ENCODE data around the gene PRR20G. TPM values are rescaled to one million over a fixed set of nuclear protein-coding genes. Genes with fewer than 3 reads are reported as not detected.
"Not testable (repeated sequence)": the region's sequence is repeated elsewhere in the genome, so short reads cannot be mapped to it uniquely, and the experiment has no call there.

Gene PRR20G
- total RNA-seq, 2 donors from 2014 or later: not detected

DNA sequence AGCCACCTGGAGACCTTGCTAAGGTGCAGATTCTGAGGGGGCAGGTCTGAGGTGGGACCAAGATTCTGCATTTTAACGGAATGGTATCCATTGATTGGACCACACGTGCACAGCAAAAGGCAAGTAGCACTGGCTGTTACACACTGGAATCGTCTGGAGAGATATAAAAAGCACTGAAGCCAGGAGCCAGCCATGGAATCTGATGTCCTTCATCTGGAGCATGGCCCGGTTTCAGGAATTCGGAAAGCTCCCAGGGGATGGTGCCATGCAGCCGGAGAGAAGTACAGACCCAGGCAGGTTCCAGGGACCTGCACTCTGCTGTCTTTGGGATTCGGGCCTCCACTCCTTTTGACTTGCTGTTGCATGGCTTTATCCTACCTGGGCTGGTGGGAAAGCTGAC lies 28.8 kb upstream of the PRR20G start:
- no peak for DNase-seq
- ATAC-seq (replicated peaks in 1 of 2): no peak
- H3K36me3 Mint-ChIP-seq (ENCODE audit: insufficient read depth in 2 of 2): no peaks in the 10 kb centered on the region
- peaks cover 0 to 5% of the 10 kb centered on the region in 2 donors for H3K9me3 Mint-ChIP-seq
- H3K27me3 Mint-ChIP-seq (ENCODE audit: low read depth): peaks cover 4% of the 10 kb centered on the region
- H3K4me3 Mint-ChIP-seq: no peak overlapping the region
- H3K4me1 Mint-ChIP-seq (ENCODE audit: low read depth): no peaks in the 10 kb centered on the region
- H3K27ac Mint-ChIP-seq: no peak overlapping the region

DNA sequence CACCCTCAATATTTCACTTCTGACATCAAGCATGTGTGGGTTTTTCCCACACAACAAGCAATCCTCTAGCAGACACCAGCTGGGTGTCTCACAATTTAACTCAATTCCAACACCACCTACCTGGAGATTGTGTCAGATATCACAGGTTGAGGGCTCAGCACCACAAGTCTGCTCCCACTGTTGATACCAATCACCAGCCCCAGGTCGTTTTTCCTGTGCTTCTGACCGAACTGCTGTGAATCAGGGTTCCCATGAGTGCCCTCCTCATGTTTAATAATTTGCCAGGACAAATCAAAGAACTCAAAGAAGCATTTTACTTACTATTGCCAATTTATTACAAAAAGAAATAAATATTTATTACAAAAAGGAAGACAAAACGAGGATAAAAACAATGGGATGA lies 25.0 kb upstream of the PRR20G start:
- H3K4me3 Mint-ChIP-seq: no peak overlapping the region
- no peaks in the 10 kb centered on the region for H3K4me1 Mint-ChIP-seq (ENCODE audit: low read depth)
- no peaks in the 10 kb centered on the region for H3K9me3 Mint-ChIP-seq
- peaks cover 9% of the 10 kb centered on the region for H3K27me3 Mint-ChIP-seq (ENCODE audit: low read depth)
- ATAC-seq (replicated peaks in 1 of 2): no peak
- no peak for DNase-seq
- no peaks in the 10 kb centered on the region for H3K36me3 Mint-ChIP-seq (ENCODE audit: insufficient read depth in 2 of 2)
- no peak overlapping the region for H3K27ac Mint-ChIP-seq

DNA sequence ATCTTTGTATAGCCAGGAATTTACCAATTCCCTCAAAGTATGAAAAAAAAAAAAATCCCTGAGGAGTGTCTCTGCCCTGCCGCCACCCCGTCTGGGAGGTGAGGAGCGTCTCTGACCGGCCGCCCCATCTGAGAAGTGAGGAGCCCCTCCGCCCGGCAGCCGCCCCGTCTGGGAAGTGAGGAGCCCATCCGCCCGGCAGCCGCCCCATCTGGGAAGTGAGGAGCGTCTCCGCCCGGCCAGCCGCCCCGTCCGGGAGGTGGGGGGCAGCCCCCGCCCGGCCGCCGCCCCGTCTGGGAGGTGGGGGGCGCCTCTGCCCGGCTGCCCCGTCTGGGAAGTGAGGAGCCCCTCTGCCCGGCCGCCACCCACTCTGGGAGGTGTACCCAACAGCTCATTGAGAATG lies 21.0 kb upstream of the PRR20G start:
- not testable (repeated sequence) for DNase-seq; H3K27ac Mint-ChIP-seq; H3K36me3 Mint-ChIP-seq (ENCODE audit: insufficient read depth in 2 of 2); H3K9me3 Mint-ChIP-seq; H3K4me3 Mint-ChIP-seq; ATAC-seq (replicated peaks in 1 of 2); H3K4me1 Mint-ChIP-seq (ENCODE audit: low read depth)
- peaks cover 15% of the 10 kb centered on the region for H3K27me3 Mint-ChIP-seq (ENCODE audit: low read depth)

DNA sequence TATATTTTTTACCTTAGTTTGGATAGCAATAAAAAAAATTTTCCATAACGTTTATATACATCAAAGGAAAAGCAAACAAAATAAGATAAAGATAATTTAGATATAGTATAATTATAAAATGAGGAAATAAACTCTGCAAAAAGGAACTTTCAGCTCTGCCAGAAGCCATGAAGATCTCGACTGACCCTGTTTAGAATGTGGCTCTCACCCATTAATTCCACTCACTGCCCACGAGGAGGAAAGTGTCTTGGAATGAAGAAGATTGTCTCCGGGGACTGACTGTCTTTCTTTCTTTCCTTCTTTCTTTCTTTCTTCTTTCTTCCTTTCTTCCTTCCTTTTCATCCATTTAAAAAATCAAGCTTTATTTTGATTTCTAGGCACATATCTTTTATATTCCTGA lies 20.1 kb upstream of the PRR20G start:
- Mint-ChIP-seq H3K27me3 (ENCODE audit: low read depth) (peaks cover 16% of the 10 kb centered on the region), H3K36me3 (ENCODE audit: insufficient read depth in 2 of 2) (no peaks in the 10 kb centered on the region), H3K9me3 (no peaks in the 10 kb centered on the region), H3K27ac (no peak overlapping the region), H3K4me1 (ENCODE audit: low read depth) (no peaks in the 10 kb centered on the region), H3K4me3 (no peak overlapping the region)
- no peak for DNase-seq
- ATAC-seq (replicated peaks in 1 of 2): no peak

DNA sequence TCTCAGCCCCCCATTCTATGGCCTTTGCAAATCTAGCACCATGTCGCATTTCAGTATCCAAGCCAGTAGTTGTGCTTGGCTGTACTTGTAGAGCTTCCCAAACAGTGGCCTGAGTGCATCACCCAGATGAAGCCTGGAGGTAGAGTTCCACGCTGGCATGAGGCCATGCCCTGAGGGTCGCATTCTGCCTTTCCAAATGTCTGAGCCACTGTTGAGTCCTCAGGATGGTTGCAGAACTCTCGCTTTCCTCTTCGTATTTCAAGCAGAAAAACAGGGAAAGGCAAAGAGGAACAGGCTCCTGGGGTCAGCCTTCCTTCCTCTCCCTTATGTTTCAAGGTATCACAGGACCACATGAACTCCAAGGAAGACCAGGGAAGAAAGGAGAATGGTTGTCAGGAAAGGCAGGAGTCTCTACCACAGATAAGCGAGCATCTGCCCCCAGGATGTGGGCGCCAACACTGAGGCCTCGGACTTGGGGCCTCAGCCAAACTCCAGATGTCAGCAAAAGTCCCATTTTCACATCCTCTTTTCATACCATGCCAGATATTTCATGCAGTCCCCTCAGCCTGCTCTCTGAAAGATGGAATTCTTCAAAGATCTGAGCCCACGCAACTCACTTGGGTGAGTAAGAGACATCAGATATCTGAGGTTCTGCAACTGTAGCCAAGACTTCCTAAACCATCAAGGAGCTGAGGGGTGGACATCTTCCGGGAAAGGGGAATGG lies 19.4 kb upstream of the PRR20G start:
- no peak overlapping the region for H3K27ac Mint-ChIP-seq
- H3K36me3 Mint-ChIP-seq (ENCODE audit: insufficient read depth in 2 of 2): no peaks in the 10 kb centered on the region
- H3K4me3 Mint-ChIP-seq: no peak overlapping the region
- H3K27me3 Mint-ChIP-seq (ENCODE audit: low read depth): peaks cover 22% of the 10 kb centered on the region
- H3K9me3 Mint-ChIP-seq: no peaks in the 10 kb centered on the region
- ATAC-seq (replicated peaks in 1 of 2) (no peak), DNase-seq (no peak)
- no peaks in the 10 kb centered on the region for H3K4me1 Mint-ChIP-seq (ENCODE audit: low read depth)

DNA sequence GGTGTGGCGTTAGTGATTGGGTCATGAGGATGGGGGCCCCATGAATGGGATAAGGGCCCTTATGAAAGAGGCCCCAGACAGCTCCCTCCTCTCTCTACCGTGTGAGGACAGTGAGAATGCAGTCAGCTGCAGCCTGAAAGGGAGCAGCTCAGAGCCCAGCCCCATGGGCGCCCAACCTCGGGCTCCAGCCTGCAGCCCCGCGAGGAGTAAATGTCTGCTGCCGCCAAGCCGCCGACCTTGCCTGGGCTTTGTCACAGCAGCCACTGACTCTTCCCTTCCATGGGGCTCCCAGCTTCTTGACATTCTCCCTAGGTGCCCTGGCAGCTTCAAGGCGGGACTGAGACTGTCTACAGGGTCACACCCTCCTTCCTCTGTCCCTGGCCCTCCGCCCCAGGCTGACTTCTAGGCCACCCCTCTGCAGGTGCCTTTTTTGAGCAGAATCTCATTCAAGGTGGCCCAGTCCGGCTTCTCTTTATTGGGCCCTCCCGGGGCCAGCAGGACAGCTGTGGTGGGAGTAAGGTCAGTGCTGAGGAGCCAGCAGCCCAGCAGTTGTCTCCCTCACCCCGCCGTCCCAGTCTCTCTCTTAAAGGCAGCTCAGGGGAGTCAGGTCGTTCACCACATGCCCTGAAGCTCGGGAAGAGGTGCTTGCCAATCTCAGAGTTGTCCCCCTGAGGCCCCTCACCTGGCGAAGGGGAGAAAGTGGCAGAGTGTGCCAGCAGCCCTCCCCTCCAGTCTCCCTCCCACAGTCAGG lies 18.7 kb upstream of the PRR20G start:
- H3K36me3 Mint-ChIP-seq (ENCODE audit: insufficient read depth in 2 of 2): no peaks in the 10 kb centered on the region
- DNase-seq: no peak
- H3K4me3 Mint-ChIP-seq: no peak overlapping the region
- peaks cover 21% of the 10 kb centered on the region for H3K27me3 Mint-ChIP-seq (ENCODE audit: low read depth)
- H3K27ac Mint-ChIP-seq: no peak overlapping the region
- H3K4me1 Mint-ChIP-seq (ENCODE audit: low read depth): no peaks in the 10 kb centered on the region
- no peak for ATAC-seq (replicated peaks in 1 of 2)
- H3K9me3 Mint-ChIP-seq: no peaks in the 10 kb centered on the region

DNA sequence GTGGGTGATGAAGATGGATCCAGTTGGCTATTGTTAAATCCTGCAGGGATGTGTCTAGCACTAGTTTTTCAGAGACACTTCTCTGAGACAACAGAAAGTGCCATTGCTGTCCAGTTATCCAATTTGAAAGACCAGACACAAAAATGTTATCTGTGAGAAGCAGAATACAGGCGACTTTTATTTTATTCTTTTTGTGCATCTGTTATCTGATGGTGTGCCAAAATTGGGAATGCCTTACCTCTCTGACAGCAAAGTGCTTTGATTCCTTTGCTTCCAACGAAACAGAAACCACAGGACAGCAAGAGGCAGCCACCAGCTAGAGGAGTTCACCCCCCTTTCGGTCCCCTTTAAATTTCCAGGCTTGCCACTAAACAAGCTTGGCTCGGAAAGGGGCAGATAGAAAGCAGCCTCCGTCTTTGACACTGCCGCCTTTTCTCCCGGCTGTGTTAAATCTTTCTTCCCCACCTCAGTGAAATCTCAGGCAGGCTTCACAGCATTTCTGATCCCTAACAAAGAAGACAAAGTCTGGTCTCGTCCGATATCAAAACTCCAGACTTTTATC lies 17.7 kb upstream of the PRR20G start:
- no peak for ATAC-seq (replicated peaks in 1 of 2)
- Mint-ChIP-seq H3K9me3 (no peaks in the 10 kb centered on the region), H3K36me3 (ENCODE audit: insufficient read depth in 2 of 2) (no peaks in the 10 kb centered on the region), H3K27me3 (ENCODE audit: low read depth) (peaks cover 18% of the 10 kb centered on the region), H3K4me3 (no peak overlapping the region), H3K27ac (no peak overlapping the region), H3K4me1 (ENCODE audit: low read depth) (no peaks in the 10 kb centered on the region)
- DNase-seq: no peak

DNA sequence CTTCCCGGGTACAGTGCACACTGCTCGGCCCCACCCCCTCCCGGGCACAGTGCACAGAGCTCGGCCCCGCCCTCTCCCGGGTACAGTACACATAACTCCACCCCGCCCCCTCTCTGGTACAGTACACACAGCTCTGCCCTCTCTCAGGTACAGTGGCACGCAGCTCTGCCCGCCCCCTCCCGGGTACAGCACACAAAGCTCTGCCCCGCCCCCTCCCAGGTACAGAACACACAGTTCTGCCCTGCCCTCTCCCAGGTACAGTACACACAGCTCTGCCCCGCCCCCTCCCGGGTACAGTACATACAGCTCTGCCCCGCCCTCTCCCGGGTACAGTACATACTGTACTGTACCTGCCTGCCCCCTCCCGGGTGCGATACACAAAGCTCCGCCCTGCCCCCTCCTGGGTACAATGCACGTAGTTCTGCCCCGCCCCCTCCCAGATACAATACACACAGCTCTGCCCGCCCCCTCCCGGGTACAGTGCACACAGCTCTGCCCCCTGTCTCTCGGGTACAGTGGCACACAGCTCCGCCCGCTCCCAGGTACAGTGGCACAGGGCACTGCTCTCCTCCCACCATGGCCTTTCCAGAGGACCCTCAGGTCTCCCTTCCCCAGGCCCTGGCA lies 16.4 kb upstream of the PRR20G start:
- H3K27me3 Mint-ChIP-seq (ENCODE audit: low read depth): peaks cover 18% of the 10 kb centered on the region
- H3K9me3 Mint-ChIP-seq: no peaks in the 10 kb centered on the region
- no peak for ATAC-seq (replicated peaks in 1 of 2)

DNA sequence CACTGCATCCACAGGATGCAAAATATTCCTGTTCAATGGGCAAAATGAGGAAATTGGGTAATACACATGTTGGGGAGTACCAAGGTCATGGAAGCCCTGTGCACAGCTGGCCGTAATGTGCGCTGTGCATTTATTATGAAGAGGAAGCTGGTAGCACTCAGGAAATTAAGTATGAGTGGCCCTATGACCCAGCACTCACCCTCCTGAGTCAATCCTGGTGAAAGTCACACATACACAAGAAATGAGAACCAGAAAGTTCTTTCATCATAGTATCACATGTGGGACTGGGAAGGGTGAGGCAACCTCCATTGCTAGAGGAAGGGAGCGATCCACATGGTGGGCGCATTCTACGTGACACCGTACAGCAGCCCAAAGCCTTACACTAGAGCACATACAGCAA lies 11.4 kb upstream of the PRR20G start:
- H3K27me3 Mint-ChIP-seq (ENCODE audit: low read depth): peaks cover 12% of the 10 kb centered on the region
- no peak overlapping the region for H3K4me3 Mint-ChIP-seq
- no peak for DNase-seq
- no peak overlapping the region for H3K27ac Mint-ChIP-seq
- H3K36me3 Mint-ChIP-seq (ENCODE audit: insufficient read depth in 2 of 2): no peaks in the 10 kb centered on the region
- H3K9me3 Mint-ChIP-seq: no peaks in the 10 kb centered on the region
- no peak for ATAC-seq (replicated peaks in 1 of 2)
- no peaks in the 10 kb centered on the region for H3K4me1 Mint-ChIP-seq (ENCODE audit: low read depth)

More for the DNA sequence above, 16.4 kb upstream of the PRR20G start:
- H3K27ac Mint-ChIP-seq: no peak overlapping the region
- H3K36me3 Mint-ChIP-seq (ENCODE audit: insufficient read depth in 2 of 2): no peaks in the 10 kb centered on the region
- DNase-seq: no peak
- no peak overlapping the region for H3K4me3 Mint-ChIP-seq
- no peaks in the 10 kb centered on the region for H3K4me1 Mint-ChIP-seq (ENCODE audit: low read depth)

DNA sequence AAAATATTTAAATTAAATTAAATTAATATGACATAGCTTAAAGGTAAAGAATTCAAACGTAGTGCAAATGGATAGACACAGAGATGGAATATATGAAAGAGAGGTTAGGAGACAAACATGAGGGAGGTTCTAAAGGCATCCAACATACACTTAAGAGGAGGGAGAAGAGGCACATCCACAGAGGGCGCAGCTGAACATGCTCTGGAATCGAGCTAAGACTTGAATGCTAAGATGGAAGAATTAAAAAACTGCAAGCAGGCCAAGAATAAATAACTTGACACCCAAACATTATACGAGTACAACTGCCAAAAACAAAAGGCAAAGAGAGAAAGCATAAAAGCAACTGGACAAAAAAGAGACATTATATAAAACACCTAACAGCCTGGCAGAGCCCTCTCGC lies 9.1 kb upstream of the PRR20G start:
- no peak overlapping the region for H3K27ac Mint-ChIP-seq
- ATAC-seq (replicated peaks in 1 of 2) (no peak), DNase-seq (no peak)
- no peak overlapping the region for H3K4me3 Mint-ChIP-seq
- H3K36me3 Mint-ChIP-seq (ENCODE audit: insufficient read depth in 2 of 2): no peaks in the 10 kb centered on the region
- no peaks in the 10 kb centered on the region for H3K4me1 Mint-ChIP-seq (ENCODE audit: low read depth)
- peaks cover 2% of the 10 kb centered on the region for H3K27me3 Mint-ChIP-seq (ENCODE audit: low read depth)
- H3K9me3 Mint-ChIP-seq: peaks cover 0 to under 1% of the 10 kb centered on the region in 2 donors

DNA sequence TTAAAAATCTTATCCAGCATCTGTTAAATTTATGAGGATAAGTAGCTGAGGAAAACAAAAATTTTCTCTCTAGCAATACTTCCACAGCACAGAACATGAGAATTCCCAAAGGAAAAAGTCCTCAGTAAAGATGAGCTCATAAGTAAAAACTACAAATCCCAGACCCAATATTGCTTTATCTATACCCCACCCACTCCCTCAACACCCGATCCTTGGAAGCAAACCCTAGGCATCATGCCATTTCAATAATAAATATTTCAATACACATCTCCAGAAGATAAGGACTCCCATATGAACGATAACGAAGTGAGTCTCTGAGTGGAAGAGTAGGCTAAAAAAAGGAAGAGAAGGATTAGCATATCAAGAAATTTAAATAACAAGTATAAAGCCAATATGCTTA lies 8.3 kb upstream of the PRR20G start:
- Mint-ChIP-seq H3K9me3 (peaks cover 5 to 7% of the 10 kb centered on the region in 2 donors), H3K27ac (no peak overlapping the region), H3K4me3 (no peak overlapping the region), H3K4me1 (ENCODE audit: low read depth) (no peaks in the 10 kb centered on the region), H3K36me3 (ENCODE audit: insufficient read depth in 2 of 2) (peaks cover 2 to 4% of the 10 kb centered on the region in 2 donors), H3K27me3 (ENCODE audit: low read depth) (no peaks in the 10 kb centered on the region)
- no peak for DNase-seq
- ATAC-seq (replicated peaks in 1 of 2): no peak

DNA sequence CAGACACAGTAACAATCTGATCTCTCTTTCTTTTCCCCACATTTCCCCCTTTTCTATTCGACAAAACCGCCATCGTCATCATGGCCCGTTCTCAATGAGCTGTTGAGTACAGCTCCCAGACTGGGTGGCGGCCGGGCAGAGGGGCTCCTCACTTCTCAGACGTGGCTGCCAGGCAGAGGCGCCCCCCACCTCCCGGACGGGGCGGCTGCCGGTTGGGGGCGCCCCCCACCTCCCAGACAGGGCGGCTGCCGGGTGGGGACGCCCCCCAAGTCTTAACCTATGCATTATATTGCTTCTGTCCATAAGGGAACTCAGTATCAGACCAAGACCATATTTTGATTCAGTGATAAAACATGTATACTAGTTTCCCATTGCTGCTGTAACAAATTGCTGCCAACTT lies 5.8 kb upstream of the PRR20G start:
- not testable (repeated sequence) for H3K27ac Mint-ChIP-seq; H3K4me1 Mint-ChIP-seq (ENCODE audit: low read depth); H3K36me3 Mint-ChIP-seq (ENCODE audit: insufficient read depth in 2 of 2); DNase-seq; ATAC-seq (replicated peaks in 1 of 2); H3K4me3 Mint-ChIP-seq; H3K27me3 Mint-ChIP-seq (ENCODE audit: low read depth); H3K9me3 Mint-ChIP-seq

DNA sequence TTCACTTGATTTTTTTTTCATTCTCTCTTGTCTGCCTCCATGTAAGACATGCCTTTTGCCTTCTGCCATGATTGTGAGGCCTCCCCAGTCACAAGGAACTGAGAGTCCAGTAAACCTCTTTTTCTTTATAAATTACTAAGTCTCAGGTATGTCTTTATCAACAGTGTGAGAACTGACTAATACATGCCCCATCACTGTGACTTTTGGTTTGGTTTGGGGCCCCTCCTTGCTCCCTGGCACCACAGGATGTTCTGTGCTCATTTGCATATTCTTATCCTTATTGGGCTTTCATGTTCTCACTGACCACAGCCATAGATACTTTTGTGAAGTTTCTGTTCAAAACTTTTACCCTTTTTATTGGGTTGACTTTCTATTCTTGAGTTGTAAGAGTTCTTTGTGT lies 3.8 kb upstream of the PRR20G start:
- peak; percentile 42 to 58 for ATAC-seq (replicated peaks in 1 of 2)

More for the DNA sequence above, 3.8 kb upstream of the PRR20G start:
- Mint-ChIP-seq H3K9me3 (peaks cover 7 to 8% of the 10 kb centered on the region in 2 donors), H3K36me3 (ENCODE audit: insufficient read depth in 2 of 2) (peaks cover 2 to 4% of the 10 kb centered on the region in 2 donors), H3K27ac (no peak overlapping the region), H3K4me3 (no peak overlapping the region), H3K27me3 (ENCODE audit: low read depth) (no peaks in the 10 kb centered on the region), H3K4me1 (ENCODE audit: low read depth) (no peaks in the 10 kb centered on the region)
- DNase-seq: no peak

All from activated T-cell treated with anti-CD3 and anti-CD28 coated beads, Interleukin-2, amount 50 U/mL, for 72 hours (primary cell).